Liver (tissue), 3 donors: ENCODE results near the gene PIPOX.

Source experiments
- EGR1 ChIP-seq, 2 donors: IDR thresholded peaks; 2 replicates each; pipeline ENCODE4 v1.6.1; 2016 to 2018; ENCODE audit warnings: antibody characterized with exemption in 2 of 2, low read depth in 2 of 2
- FOXA2 ChIP-seq: IDR thresholded peaks from 2 replicates; pipeline ENCODE4 v1.6.1; 2016; ENCODE audit warnings: antibody characterized with exemption
- GABPA ChIP-seq, 2 donors: IDR thresholded peaks in 1 of 2; conservative IDR thresholded peaks in 1 of 2; 2 replicates each; pipeline ENCODE4 v1.6.1; 2016; ENCODE audit warnings: antibody characterized with exemption in 2 of 2, mild to moderate bottlenecking in 1 of 2, moderate library complexity in 1 of 2
- JUND ChIP-seq, 2 donors: IDR thresholded peaks; 2 replicates each; pipeline ENCODE4 v1.6.1; 2016; ENCODE audit warnings: antibody characterized with exemption in 2 of 2
- RAD21 ChIP-seq, 2 donors: IDR thresholded peaks; 2 replicates each; pipeline ENCODE4 v1.6.1; 2016; ENCODE audit warnings: antibody characterized with exemption in 2 of 2, mild to moderate bottlenecking in 2 of 2
- TAF1 ChIP-seq: conservative IDR thresholded peaks from 2 replicates; pipeline ENCODE4 v1.6.1; 2016; ENCODE audit warnings: antibody characterized with exemption, mild to moderate bottlenecking
- YY1 ChIP-seq: IDR thresholded peaks from 2 replicates; pipeline ENCODE4 v1.6.1; 2016; ENCODE audit warnings: antibody characterized with exemption, mild to moderate bottlenecking
- TF ChIP-seq, protein P1 (sequence below): fragments of 150-350 bp; IDR thresholded peaks from 2 replicates; pipeline ENCODE4 v1.5.1; 2017; ENCODE audit warnings: improper control_type of control experiment, low read depth, low read length; ENCODE audit not compliant: missing input control
- TF ChIP-seq, protein P2 (sequence below): IDR thresholded peaks from 2 replicates; pipeline ENCODE4 v1.6.1; 2016; ENCODE audit warnings: antibody characterized with exemption
- TF ChIP-seq, protein P3 (sequence below): IDR thresholded peaks from 2 replicates; pipeline ENCODE4 v1.6.1; 2016; ENCODE audit warnings: antibody characterized with exemption
- TF ChIP-seq, protein P4 (sequence below): IDR thresholded peaks from 2 replicates; pipeline ENCODE4 v1.6.1; 2016; ENCODE audit warnings: antibody characterized with exemption, mild to moderate bottlenecking
- TF ChIP-seq, protein P5 (sequence below): IDR thresholded peaks from 2 replicates; pipeline ENCODE4 v1.6.1; 2016; ENCODE audit warnings: antibody characterized with exemption
- donor health status: healthy.
- donor health status: healthy.

DNA sequence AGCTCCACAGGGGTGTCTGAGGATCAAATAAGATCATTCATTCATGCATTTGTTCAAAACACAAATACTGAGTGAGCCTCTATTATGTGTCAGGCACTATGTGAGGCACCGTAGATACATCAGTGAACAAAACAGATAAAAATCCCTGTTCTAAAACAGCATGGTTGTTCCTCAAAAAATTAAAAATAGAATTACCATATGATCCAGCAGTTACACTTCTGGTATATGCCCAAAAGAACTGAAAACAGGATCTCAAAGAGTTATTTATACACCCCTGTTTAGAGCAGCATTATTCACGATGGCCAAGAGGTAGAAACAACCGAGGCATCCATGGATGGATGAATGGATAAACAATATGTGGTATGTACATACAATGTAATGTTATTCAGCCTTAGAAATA is 15.4 kb downstream of the PIPOX start:
- TF ChIP-seq, protein P1, sequence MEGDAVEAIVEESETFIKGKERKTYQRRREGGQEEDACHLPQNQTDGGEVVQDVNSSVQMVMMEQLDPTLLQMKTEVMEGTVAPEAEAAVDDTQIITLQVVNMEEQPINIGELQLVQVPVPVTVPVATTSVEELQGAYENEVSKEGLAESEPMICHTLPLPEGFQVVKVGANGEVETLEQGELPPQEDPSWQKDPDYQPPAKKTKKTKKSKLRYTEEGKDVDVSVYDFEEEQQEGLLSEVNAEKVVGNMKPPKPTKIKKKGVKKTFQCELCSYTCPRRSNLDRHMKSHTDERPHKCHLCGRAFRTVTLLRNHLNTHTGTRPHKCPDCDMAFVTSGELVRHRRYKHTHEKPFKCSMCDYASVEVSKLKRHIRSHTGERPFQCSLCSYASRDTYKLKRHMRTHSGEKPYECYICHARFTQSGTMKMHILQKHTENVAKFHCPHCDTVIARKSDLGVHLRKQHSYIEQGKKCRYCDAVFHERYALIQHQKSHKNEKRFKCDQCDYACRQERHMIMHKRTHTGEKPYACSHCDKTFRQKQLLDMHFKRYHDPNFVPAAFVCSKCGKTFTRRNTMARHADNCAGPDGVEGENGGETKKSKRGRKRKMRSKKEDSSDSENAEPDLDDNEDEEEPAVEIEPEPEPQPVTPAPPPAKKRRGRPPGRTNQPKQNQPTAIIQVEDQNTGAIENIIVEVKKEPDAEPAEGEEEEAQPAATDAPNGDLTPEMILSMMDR = no peak
- TF ChIP-seq, protein P2, sequence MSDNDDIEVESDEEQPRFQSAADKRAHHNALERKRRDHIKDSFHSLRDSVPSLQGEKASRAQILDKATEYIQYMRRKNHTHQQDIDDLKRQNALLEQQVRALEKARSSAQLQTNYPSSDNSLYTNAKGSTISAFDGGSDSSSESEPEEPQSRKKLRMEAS = no peak
- TF ChIP-seq TAF1 (no peak), RAD21 (IDR thresholded peaks at IDR 0.05) (no peak), GABPA (IDR thresholded peaks at IDR 0.05 in 1 of 2, conservative IDR thresholded peaks at IDR 0.05 in 1 of 2) (no peak), YY1 (no peak), EGR1 (IDR thresholded peaks at IDR 0.05; ENCODE audit: low read depth in 2 of 2) (no peak), JUND (IDR thresholded peaks at IDR 0.05) (no peak), FOXA2 (no peak)
- TF ChIP-seq, protein P3, sequence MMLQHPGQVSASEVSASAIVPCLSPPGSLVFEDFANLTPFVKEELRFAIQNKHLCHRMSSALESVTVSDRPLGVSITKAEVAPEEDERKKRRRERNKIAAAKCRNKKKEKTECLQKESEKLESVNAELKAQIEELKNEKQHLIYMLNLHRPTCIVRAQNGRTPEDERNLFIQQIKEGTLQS = no peak
- TF ChIP-seq, protein P4, sequence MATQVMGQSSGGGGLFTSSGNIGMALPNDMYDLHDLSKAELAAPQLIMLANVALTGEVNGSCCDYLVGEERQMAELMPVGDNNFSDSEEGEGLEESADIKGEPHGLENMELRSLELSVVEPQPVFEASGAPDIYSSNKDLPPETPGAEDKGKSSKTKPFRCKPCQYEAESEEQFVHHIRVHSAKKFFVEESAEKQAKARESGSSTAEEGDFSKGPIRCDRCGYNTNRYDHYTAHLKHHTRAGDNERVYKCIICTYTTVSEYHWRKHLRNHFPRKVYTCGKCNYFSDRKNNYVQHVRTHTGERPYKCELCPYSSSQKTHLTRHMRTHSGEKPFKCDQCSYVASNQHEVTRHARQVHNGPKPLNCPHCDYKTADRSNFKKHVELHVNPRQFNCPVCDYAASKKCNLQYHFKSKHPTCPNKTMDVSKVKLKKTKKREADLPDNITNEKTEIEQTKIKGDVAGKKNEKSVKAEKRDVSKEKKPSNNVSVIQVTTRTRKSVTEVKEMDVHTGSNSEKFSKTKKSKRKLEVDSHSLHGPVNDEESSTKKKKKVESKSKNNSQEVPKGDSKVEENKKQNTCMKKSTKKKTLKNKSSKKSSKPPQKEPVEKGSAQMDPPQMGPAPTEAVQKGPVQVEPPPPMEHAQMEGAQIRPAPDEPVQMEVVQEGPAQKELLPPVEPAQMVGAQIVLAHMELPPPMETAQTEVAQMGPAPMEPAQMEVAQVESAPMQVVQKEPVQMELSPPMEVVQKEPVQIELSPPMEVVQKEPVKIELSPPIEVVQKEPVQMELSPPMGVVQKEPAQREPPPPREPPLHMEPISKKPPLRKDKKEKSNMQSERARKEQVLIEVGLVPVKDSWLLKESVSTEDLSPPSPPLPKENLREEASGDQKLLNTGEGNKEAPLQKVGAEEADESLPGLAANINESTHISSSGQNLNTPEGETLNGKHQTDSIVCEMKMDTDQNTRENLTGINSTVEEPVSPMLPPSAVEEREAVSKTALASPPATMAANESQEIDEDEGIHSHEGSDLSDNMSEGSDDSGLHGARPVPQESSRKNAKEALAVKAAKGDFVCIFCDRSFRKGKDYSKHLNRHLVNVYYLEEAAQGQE = no peak
- TF ChIP-seq, protein P5, sequence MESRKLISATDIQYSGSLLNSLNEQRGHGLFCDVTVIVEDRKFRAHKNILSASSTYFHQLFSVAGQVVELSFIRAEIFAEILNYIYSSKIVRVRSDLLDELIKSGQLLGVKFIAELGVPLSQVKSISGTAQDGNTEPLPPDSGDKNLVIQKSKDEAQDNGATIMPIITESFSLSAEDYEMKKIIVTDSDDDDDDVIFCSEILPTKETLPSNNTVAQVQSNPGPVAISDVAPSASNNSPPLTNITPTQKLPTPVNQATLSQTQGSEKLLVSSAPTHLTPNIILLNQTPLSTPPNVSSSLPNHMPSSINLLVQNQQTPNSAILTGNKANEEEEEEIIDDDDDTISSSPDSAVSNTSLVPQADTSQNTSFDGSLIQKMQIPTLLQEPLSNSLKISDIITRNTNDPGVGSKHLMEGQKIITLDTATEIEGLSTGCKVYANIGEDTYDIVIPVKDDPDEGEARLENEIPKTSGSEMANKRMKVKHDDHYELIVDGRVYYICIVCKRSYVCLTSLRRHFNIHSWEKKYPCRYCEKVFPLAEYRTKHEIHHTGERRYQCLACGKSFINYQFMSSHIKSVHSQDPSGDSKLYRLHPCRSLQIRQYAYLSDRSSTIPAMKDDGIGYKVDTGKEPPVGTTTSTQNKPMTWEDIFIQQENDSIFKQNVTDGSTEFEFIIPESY = no peak
